Measurements from ENCODE around the gene CFAP70. TPM values are rescaled to one million over a fixed set of nuclear protein-coding genes. Genes with fewer than 3 reads are reported as not detected.

The CFAP70 gene
- total and polyA plus RNA-seq, 8 donors: 1.3 to 28.8 (median 3.0) TPM

DNA sequence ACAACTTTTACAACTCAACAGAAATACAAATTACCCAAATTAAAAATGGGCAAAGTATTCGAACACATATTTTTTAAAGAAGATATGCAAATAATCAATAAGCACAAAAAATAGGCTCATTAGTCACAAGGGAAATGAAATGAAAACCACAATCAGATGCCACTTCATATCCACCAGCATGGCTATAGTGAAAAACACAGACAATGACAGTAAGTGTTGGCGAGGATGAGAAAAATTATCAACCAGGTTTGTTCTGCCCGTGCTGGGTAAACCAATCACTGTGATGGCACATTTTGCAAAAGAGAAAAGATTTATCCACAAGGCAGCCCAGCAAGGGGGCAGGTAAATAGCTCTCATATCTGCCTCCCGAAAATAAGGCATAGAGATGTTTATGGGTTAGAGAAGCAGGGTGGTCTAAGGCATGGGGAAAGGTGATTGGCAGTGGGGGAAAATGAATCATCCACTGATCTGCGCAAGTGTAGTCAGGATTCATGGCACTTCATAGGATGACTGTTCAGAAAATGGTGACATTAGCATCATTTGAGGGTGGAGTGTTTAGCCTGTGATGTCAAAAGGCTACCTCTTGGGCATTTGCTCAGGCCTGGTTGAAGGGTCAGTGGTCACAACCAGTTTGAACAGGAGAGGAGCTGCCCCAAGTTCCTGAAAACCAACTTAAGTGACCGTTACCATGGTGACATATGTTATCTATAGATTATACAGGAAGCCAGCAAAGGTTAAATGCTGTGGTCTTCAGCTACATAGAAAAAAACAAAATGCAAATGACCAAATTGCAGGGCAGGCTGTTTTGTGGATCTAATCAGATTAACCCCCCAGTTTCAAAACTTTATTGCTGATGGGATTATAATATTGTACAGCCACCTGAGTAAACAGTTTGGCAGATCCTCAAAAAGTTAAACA, 8.0 kb upstream of the CFAP70 start:
- 94% methylated on average over 6 of the region's 6 CpGs for WGBS, 2 donors
- H3K9me3 ChIP-seq: no peaks in the 10 kb centered on the region
- intact Hi-C loops (cut with DNase I): no loop called here
- ATAC-seq (no peak), FAIRE-seq (no peak), DNase-seq (no peak)
- TF ChIP-seq, protein P1, sequence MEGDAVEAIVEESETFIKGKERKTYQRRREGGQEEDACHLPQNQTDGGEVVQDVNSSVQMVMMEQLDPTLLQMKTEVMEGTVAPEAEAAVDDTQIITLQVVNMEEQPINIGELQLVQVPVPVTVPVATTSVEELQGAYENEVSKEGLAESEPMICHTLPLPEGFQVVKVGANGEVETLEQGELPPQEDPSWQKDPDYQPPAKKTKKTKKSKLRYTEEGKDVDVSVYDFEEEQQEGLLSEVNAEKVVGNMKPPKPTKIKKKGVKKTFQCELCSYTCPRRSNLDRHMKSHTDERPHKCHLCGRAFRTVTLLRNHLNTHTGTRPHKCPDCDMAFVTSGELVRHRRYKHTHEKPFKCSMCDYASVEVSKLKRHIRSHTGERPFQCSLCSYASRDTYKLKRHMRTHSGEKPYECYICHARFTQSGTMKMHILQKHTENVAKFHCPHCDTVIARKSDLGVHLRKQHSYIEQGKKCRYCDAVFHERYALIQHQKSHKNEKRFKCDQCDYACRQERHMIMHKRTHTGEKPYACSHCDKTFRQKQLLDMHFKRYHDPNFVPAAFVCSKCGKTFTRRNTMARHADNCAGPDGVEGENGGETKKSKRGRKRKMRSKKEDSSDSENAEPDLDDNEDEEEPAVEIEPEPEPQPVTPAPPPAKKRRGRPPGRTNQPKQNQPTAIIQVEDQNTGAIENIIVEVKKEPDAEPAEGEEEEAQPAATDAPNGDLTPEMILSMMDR (IDR thresholded peaks at IDR 0.05): no peak
- no peaks in the 10 kb centered on the region for H3K4me1 ChIP-seq
- H3K27me3 ChIP-seq: no peaks in the 10 kb centered on the region
- peaks cover 0 to 27% (median 0%) of the 10 kb centered on the region in 3 donors for H3K36me3 ChIP-seq
- H3K27ac ChIP-seq: no peak overlapping the region
- no peak overlapping the region for H3K4me3 ChIP-seq

DNA sequence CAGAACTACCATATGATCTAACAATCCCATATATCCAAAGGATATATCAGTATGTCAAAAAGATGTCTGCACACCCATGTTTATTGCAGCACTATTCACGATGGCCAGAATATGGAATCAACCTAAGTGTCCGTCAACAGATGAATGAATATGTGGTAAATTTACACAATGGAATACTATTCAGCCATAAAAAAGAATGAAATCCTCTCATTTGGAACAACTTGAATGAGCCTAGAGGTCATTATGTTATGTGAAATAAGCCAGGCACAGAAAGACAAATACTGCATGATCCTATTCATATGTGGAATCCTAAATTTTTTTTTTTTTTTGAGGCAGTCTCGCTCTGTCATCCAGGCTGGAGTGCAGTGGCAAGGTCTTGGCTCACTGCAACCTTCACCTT, 6.3 kb upstream of the CFAP70 start:
- Histone ChIP-seq H3K4me3 (no peak overlapping the region), H3K36me3 (peaks cover 0 to 25% (median 0%) of the 10 kb centered on the region in 3 donors), H3K4me1 (no peaks in the 10 kb centered on the region), H3K9me3 (no peaks in the 10 kb centered on the region), H3K27ac (no peak overlapping the region), H3K27me3 (no peaks in the 10 kb centered on the region)
- FAIRE-seq: no peak
- intact Hi-C loops (cut with DNase I): no loop called here
- TF ChIP-seq, protein P1 (IDR thresholded peaks at IDR 0.05): no peak
- no peak for DNase-seq
- 97 to 98% methylated on average over 3 of the region's 3 CpGs for WGBS, 2 donors
- no peak for ATAC-seq

DNA sequence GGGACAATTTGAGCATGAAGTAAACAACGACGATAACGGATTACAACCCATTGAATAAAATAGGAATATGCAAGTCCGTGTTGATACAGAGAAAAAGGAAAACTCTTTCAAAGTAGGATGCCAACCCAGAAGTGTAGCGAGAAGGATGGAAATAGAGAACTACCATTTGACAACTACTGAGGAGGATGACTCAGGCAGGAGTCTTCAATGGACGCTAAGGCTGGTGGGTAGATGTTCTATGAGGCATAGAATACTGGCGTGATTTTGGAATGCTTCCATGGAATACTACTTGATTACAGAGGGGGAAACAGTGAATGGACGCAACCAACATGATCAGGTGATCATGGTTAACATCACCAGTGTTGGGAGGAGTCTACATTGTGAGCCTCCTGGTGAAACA, 828 bp upstream of the CFAP70 start:
- DNase-seq: no peak
- H3K4me3 ChIP-seq: peak overlapping the region in 1 of 4 donors; percentile 69
- H3K27me3 ChIP-seq: no peaks in the 10 kb centered on the region
- TF ChIP-seq, protein P1 (IDR thresholded peaks at IDR 0.05): no peak
- H3K4me1 ChIP-seq: peaks cover 0 to 4% (median 3%) of the 10 kb centered on the region in 3 donors
- 72 to 76% methylated on average over 8 of the region's 8 CpGs for WGBS, 2 donors
- FAIRE-seq: no peak
- H3K27ac ChIP-seq: no peak overlapping the region
- no peaks in the 10 kb centered on the region for H3K36me3 ChIP-seq
- intact Hi-C loops (cut with DNase I): no loop called here
- ATAC-seq: no peak
- H3K9me3 ChIP-seq: no peaks in the 10 kb centered on the region

DNA sequence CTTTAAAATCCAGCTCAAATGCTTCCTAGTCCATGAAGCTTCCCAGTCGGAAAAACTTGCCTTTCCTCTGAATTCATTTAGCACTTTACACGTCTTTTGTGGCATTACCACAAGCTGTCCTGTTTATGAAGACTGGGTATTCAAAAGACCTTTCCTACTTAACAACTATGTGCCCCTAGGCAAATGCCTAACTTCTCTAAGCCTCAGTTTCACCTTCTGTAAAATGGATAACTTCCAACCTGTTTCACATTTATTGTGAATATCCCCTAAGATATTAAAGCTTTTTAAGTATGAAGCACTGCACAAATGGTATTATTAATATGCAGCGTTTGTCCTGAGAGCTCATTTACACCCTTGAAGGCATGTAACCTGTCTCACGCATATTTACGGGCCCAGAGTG, 843 bp downstream of the CFAP70 start:
- Histone ChIP-seq H3K4me1 (peaks cover 0 to 4% (median 3%) of the 10 kb centered on the region in 3 donors), H3K27ac (no peak overlapping the region), H3K27me3 (no peaks in the 10 kb centered on the region), H3K4me3 (peak overlapping the region; percentile 69 to 76 (median 74)), H3K36me3 (no peaks in the 10 kb centered on the region), H3K9me3 (no peaks in the 10 kb centered on the region)
- no peak for DNase-seq
- ATAC-seq: peak in 2 of 4 donors; percentile 15 to 24
- TF ChIP-seq, protein P1 (IDR thresholded peaks at IDR 0.05): no peak
- 26 to 32% methylated on average over 5 of the region's 5 CpGs for WGBS, 2 donors
- intact Hi-C loops (cut with DNase I): no loop called here
- no peak for FAIRE-seq

DNA sequence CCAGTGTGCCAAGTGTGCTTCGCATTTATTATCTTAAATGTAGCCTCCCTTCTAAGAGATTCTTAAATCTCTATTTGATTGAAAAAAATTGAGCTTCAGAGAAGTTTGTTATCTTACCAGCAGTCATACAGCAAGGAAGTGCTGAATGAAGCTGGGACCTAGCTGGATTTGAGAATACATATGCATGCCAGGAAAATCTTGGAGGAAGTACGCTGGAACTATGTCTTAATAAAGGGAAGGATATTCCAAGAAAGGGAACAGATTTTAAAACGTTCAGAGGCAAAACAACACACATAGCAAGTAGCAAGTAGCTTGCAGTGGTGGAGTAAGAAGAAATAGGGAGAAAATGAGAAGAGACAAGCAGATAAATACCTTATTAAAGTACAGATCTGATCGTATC, 1.5 kb downstream of the CFAP70 start:
- FAIRE-seq (no peak), ATAC-seq (no peak), DNase-seq (no peak)
- Histone ChIP-seq H3K36me3 (no peaks in the 10 kb centered on the region), H3K27ac (no peak overlapping the region), H3K4me3 (no peak overlapping the region), H3K27me3 (no peaks in the 10 kb centered on the region), H3K9me3 (no peaks in the 10 kb centered on the region), H3K4me1 (peaks cover 0 to 4% (median 3%) of the 10 kb centered on the region in 3 donors)
- intact Hi-C loops (cut with DNase I): no loop called here
- WGBS, 2 donors: 63 to 64% methylated on average over 4 of the region's 4 CpGs
- TF ChIP-seq, protein P1 (IDR thresholded peaks at IDR 0.05): no peak

Data from pancreas (tissue), 10 donors.